ENCODE results near the gene CEBPE. TPM values are rescaled to one million over a fixed set of nuclear protein-coding genes. Genes with fewer than 3 reads are reported as not detected.

CEBPE gene
- total and polyA plus RNA-seq, 11 donors = 0.18 to 0.32 (median 0.24) TPM; not detected in 8

DNA sequence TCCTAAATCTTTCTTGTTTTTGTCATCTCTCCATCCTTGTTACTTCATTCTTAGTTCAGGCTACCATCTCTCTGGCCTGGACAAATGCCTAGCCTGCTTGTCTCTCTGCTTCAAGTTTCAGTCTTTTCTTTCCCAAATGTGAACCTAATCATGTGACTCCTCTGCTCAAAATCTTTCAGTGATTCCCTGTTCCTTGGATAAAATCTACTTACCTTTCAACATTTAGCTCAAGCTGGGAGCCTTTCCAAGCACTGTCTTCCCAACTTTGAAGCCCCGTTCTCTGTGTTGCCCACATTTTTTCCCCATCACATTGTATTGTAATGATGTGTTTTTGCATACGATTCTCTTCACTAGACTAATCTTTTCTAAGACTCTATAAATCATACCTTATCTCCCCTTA, 39.7 kb upstream of the CEBPE start:
- DNase-seq (no peak), ATAC-seq (no peak)
- intact Hi-C loops (cut with DNase I) = loop anchor here in 2 of 10 donors (5.0 kb wide), 1 partner anchor 36 kb away; no protein-coding TSS in a partner anchor
- H3K36me3 ChIP-seq = no peaks in the 10 kb centered on the region
- WGBS, 4 donors = 75 to 86% (median 83%) methylated on average over 2 of the region's 2 CpGs
- no peaks in the 10 kb centered on the region for H3K9me3 ChIP-seq
- peaks cover 0 to 66% (median 28%) of the 10 kb centered on the region in 12 donors for H3K4me1 ChIP-seq
- TF ChIP-seq CTCF (IDR thresholded peaks at IDR 0.05) (no peak), POLR2A (IDR thresholded peaks at IDR 0.05) (no peak)
- no peaks in the 10 kb centered on the region for H3K27me3 ChIP-seq
- H3K27ac ChIP-seq = no peak overlapping the region
- no peak overlapping the region for H3K4me3 ChIP-seq

DNA sequence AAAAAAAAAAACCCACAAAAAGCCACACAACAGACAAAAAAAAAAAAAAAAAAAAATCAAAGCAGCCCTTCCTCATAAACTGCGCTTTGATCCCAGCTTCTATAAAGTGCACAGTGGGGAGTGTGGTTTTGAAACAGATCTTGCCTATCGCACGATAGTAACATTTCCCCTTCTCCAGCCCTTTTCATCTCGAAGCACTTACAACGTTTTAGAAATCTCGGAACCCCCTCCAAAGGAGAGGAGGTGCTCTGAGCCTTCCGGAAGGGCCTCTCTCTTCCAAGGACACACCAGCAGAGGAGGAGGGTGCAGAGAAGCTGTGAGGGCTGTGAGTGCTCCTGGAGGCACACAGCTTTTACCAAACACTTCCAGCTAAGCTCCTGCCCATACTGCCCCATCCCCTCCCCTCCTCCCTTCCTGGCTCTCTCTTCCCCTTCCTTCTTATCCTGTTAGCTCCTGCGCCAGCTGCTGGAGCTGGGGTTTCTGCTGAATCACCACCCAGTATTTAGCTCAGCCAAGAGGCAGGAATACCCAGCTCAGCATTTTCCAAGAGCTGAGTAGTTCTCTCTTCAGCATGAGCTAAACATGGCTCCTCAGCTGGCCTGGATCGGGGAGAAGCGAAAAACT, 36.0 kb upstream of the CEBPE start:
- 20 to 27% (median 25%) methylated on average over 10 of the region's 10 CpGs for WGBS, 4 donors
- TF ChIP-seq CTCF (IDR thresholded peaks at IDR 0.05) (no peak), POLR2A (IDR thresholded peaks at IDR 0.05) (peak in 1 of 2 donors; percentile 34)
- H3K36me3 ChIP-seq = no peaks in the 10 kb centered on the region
- peaks cover 6 to 39% (median 30%) of the 10 kb centered on the region in 12 donors for H3K4me1 ChIP-seq
- ATAC-seq = peak; percentile 70 to 86 (median 84)
- H3K27me3 ChIP-seq = no peaks in the 10 kb centered on the region
- H3K4me3 ChIP-seq = peak overlapping the region in 9 of 12 donors; percentile 29 to 52 (median 40)
- intact Hi-C loops (cut with DNase I) = loop anchor here in 3 of 10 donors (1.0 to 5.0 kb wide), 4 partner anchors 13 to 33 kb away; partner anchors contain the start of gene SLC7A8 (in 1 of the 3)
- DNase-seq = peak; percentile 74 to 91 (median 79)
- H3K27ac ChIP-seq = peak overlapping the region; percentile 81 to 96 (median 90)
- H3K9me3 ChIP-seq = no peaks in the 10 kb centered on the region

- TF ChIP-seq POLR2A (IDR thresholded peaks at IDR 0.05) (peak in 1 of 2 donors; percentile 78), CTCF (IDR thresholded peaks at IDR 0.05) (no peak)
- peak; percentile 89 to 96 (median 92) for DNase-seq
- peak; percentile 86 to 93 (median 91) for ATAC-seq
- Histone ChIP-seq H3K27me3 (no peaks in the 10 kb centered on the region), H3K4me1 (peaks cover 6 to 38% (median 29%) of the 10 kb centered on the region in 12 donors), H3K4me3 (peak overlapping the region in 11 of 12 donors; percentile 0 to 52 (median 38)), H3K27ac (peak overlapping the region; percentile 81 to 96 (median 90)), H3K36me3 (no peaks in the 10 kb centered on the region), H3K9me3 (no peaks in the 10 kb centered on the region)
- 11 to 18% (median 15%) methylated on average over 22 to 28 of the region's 28 CpGs for WGBS, 4 donors
- intact Hi-C loops (cut with DNase I) = loop anchor here in 1 of 10 donors (1.0 to 2.0 kb wide), 3 partner anchors 12 to 31 kb away; partner anchors contain the start of gene SLC7A8
These were observed 35.1 kb upstream of the CEBPE start for GRCh38 chr14:23153851-23154796.
